ENCODE results near the gene TNFRSF21.

Gene TNFRSF21

DNA sequence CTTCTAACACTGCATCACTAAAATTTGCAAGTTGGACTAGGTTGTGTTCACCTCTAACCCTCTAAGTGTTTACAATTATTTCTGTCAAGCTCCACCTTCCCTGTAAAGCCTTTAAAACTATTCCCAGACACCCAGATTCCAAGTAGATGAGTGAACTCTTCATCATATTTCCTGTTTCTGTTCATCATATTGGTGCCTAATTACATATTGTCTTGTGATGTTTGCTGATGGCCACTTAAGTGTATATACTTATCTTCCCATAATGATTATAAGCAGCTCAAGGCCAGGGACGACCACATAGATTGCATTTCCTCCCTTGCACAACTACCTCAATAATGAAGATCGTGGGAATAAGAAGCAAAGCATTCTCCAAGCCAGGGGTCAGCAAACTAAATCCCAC is 16.8 kb downstream of the TNFRSF21 start:
- Histone ChIP-seq H2AFZ (ENCODE audit: low read depth, low read length) (no peak overlapping the region), H3K23ac (ENCODE audit: low read length in 2 of 2) (no peak overlapping the region), H2AK5ac (ENCODE audit: low read length, severe bottlenecking) (no peak overlapping the region), H2BK15ac (ENCODE audit: low read depth, poor library complexity, severe bottlenecking) (no peak overlapping the region), H3K27me3 (ENCODE audit: control insufficient read depth in 1 of 2, insufficient read depth in 1 of 2, low read length in 2 of 2) (no peaks in the 10 kb centered on the region), H3K4ac (ENCODE audit: low read depth in 1 of 2, low read length in 2 of 2) (no peak overlapping the region), H3K18ac (ENCODE audit: low read depth in 1 of 2, low read length in 2 of 2) (no peak overlapping the region), H3K9ac (ENCODE audit: low read length) (no peak overlapping the region), H3K4me1 (ENCODE audit: control insufficient read depth, insufficient read depth, low read depth, low read length) (peaks cover 12% of the 10 kb centered on the region), H2BK5ac (ENCODE audit: low read depth, low read length, poor library complexity, severe bottlenecking) (no peak overlapping the region), H3K4me3 (ENCODE audit: insufficient read depth in 1 of 2, low read depth in 1 of 2, low read length in 2 of 2) (no peak overlapping the region), H3K79me1 (replicated peaks; ENCODE audit: low read length, poor library complexity, severe bottlenecking) (peaks cover 27% of the 10 kb centered on the region), H2BK120ac (ENCODE audit: low read depth, low read length) (no peak overlapping the region), H3K36me3 (ENCODE audit: control insufficient read depth in 1 of 2, insufficient read depth in 2 of 2, low read depth in 1 of 2, low read length in 2 of 2) (no peaks in the 10 kb centered on the region), H2BK12ac (ENCODE audit: low read length in 2 of 2) (no peak overlapping the region), H3K9me3 (ENCODE audit: control insufficient read depth, low read length) (no peaks in the 10 kb centered on the region), H3K27ac (ENCODE audit: low read length, poor library complexity, severe bottlenecking) (no peak overlapping the region), H4K91ac (ENCODE audit: low read length) (no peak overlapping the region), H3K4me2 (ENCODE audit: low read length, poor library complexity, severe bottlenecking) (no peak overlapping the region), H4K8ac (ENCODE audit: low read length) (no peak overlapping the region), H3K14ac (ENCODE audit: low read length in 2 of 2) (no peak overlapping the region)
- 24% methylated on average over 2 of the region's 2 CpGs for WGBS
- peak; percentile 66 for DNase-seq

DNA sequence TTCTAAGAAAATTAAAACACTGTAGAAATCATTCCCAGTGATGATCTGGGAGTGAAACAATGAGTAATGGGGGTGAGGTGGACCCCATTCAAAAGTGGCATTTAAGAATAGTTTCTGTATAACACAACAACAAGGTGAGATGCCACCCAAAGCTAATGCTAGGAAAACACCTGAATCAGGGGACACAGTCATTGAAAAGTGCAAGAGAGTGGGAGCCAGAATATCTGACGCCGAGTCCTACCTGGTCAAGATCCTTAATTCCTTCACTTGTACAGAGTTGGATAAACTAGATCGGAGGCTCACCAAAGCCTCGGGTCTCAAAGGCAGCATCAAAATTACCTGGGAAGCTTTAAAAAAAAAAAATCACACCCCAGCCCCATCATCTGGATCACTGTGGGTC is 17.7 kb downstream of the TNFRSF21 start:
- Histone ChIP-seq H2AFZ (ENCODE audit: low read depth, low read length) (no peak overlapping the region), H2BK15ac (ENCODE audit: low read depth, poor library complexity, severe bottlenecking) (no peak overlapping the region), H2AK5ac (ENCODE audit: low read length, severe bottlenecking) (no peak overlapping the region), H3K27me3 (ENCODE audit: control insufficient read depth in 1 of 2, insufficient read depth in 1 of 2, low read length in 2 of 2) (no peaks in the 10 kb centered on the region), H3K27ac (ENCODE audit: low read length, poor library complexity, severe bottlenecking) (no peak overlapping the region), H2BK12ac (ENCODE audit: low read length in 2 of 2) (no peak overlapping the region), H4K91ac (ENCODE audit: low read length) (no peak overlapping the region), H3K9ac (ENCODE audit: low read length) (no peak overlapping the region), H3K4me2 (ENCODE audit: low read length, poor library complexity, severe bottlenecking) (no peak overlapping the region), H3K79me1 (replicated peaks; ENCODE audit: low read length, poor library complexity, severe bottlenecking) (peaks cover 25% of the 10 kb centered on the region), H3K4ac (ENCODE audit: low read depth in 1 of 2, low read length in 2 of 2) (no peak overlapping the region), H2BK5ac (ENCODE audit: low read depth, low read length, poor library complexity, severe bottlenecking) (no peak overlapping the region), H3K9me3 (ENCODE audit: control insufficient read depth, low read length) (no peaks in the 10 kb centered on the region), H3K14ac (ENCODE audit: low read length in 2 of 2) (no peak overlapping the region), H3K4me1 (ENCODE audit: control insufficient read depth, insufficient read depth, low read depth, low read length) (peaks cover 10% of the 10 kb centered on the region), H4K8ac (ENCODE audit: low read length) (no peak overlapping the region), H3K18ac (ENCODE audit: low read depth in 1 of 2, low read length in 2 of 2) (no peak overlapping the region), H2BK120ac (ENCODE audit: low read depth, low read length) (no peak overlapping the region), H3K4me3 (ENCODE audit: insufficient read depth in 1 of 2, low read depth in 1 of 2, low read length in 2 of 2) (no peak overlapping the region), H3K36me3 (ENCODE audit: control insufficient read depth in 1 of 2, insufficient read depth in 2 of 2, low read depth in 1 of 2, low read length in 2 of 2) (no peaks in the 10 kb centered on the region), H3K23ac (ENCODE audit: low read length in 2 of 2) (no peak overlapping the region)
- no peak for DNase-seq
- WGBS: 91% methylated on average over 3 of the region's 4 CpGs

DNA sequence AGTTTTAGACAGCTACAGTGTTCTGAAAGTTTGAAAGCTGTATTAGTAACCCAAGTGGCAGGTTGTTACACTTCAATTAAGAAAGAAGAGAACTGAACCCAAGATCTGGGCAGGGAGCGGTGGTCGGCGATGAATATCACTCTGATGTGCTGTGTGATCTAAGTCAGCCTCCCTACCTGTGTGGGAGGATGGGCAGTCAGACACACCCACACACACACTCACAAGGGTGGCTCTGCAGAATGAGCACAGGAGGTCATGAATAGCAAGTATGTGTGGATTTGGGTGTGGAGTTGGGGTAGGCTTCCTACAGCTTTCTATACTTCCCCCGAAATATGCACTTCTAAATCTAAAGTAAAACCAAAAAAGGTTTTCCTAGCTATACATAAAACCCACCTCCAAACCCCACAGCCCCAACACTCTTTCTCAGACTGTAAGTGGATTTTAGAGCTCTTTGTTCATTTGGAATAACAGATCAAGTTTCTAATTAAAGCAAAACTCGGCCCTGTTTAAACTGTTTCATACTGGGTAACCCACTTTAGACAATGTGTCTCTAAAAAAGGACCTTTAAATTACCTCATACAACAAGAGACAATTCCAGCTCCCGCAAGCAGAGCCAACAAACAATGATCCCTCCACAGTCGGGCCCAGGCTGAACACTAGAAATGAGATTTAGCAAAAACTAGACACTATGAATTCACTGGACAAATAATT is 19.4 kb downstream of the TNFRSF21 start:
- 89% methylated on average over 3 of the region's 7 CpGs for WGBS
- no peaks in the 10 kb centered on the region for H3K27me3 ChIP-seq (ENCODE audit: control insufficient read depth in 1 of 2, insufficient read depth in 1 of 2, low read length in 2 of 2)
- no peak overlapping the region for H3K9ac ChIP-seq (ENCODE audit: low read length)
- DNase-seq: no peak
- H4K91ac ChIP-seq (ENCODE audit: low read length): no peak overlapping the region
- H2AFZ ChIP-seq (ENCODE audit: low read depth, low read length): no peak overlapping the region
- no peak overlapping the region for H3K18ac ChIP-seq (ENCODE audit: low read depth in 1 of 2, low read length in 2 of 2)
- H3K4me2 ChIP-seq (ENCODE audit: low read length, poor library complexity, severe bottlenecking): no peak overlapping the region
- no peak overlapping the region for H2BK15ac ChIP-seq (ENCODE audit: low read depth, poor library complexity, severe bottlenecking)
- H3K4ac ChIP-seq (ENCODE audit: low read depth in 1 of 2, low read length in 2 of 2): no peak overlapping the region
- no peak overlapping the region for H4K8ac ChIP-seq (ENCODE audit: low read length)
- no peak overlapping the region for H2BK12ac ChIP-seq (ENCODE audit: low read length in 2 of 2)
- peaks cover 8 to 14% of the 10 kb centered on the region in 2 experiments for H3K36me3 ChIP-seq (ENCODE audit: control insufficient read depth in 1 of 2, insufficient read depth in 2 of 2, low read depth in 1 of 2, low read length in 2 of 2)
- H3K4me1 ChIP-seq (ENCODE audit: control insufficient read depth, insufficient read depth, low read depth, low read length): peaks cover 8% of the 10 kb centered on the region
- no peak overlapping the region for H3K27ac ChIP-seq (ENCODE audit: low read length, poor library complexity, severe bottlenecking)
- no peak overlapping the region for H2BK5ac ChIP-seq (ENCODE audit: low read depth, low read length, poor library complexity, severe bottlenecking)
- no peak overlapping the region for H2BK120ac ChIP-seq (ENCODE audit: low read depth, low read length)
- H3K9me3 ChIP-seq (ENCODE audit: control insufficient read depth, low read length): no peaks in the 10 kb centered on the region
- H3K79me1 ChIP-seq (replicated peaks; ENCODE audit: low read length, poor library complexity, severe bottlenecking): peaks cover 29% of the 10 kb centered on the region
- no peak overlapping the region for H3K4me3 ChIP-seq (ENCODE audit: insufficient read depth in 1 of 2, low read depth in 1 of 2, low read length in 2 of 2)
- H3K23ac ChIP-seq (ENCODE audit: low read length in 2 of 2): no peak overlapping the region
- H2AK5ac ChIP-seq (ENCODE audit: low read length, severe bottlenecking): no peak overlapping the region
- peak overlapping the region in 1 of 2 experiments; percentile 70 for H3K14ac ChIP-seq (ENCODE audit: low read length in 2 of 2)

DNA sequence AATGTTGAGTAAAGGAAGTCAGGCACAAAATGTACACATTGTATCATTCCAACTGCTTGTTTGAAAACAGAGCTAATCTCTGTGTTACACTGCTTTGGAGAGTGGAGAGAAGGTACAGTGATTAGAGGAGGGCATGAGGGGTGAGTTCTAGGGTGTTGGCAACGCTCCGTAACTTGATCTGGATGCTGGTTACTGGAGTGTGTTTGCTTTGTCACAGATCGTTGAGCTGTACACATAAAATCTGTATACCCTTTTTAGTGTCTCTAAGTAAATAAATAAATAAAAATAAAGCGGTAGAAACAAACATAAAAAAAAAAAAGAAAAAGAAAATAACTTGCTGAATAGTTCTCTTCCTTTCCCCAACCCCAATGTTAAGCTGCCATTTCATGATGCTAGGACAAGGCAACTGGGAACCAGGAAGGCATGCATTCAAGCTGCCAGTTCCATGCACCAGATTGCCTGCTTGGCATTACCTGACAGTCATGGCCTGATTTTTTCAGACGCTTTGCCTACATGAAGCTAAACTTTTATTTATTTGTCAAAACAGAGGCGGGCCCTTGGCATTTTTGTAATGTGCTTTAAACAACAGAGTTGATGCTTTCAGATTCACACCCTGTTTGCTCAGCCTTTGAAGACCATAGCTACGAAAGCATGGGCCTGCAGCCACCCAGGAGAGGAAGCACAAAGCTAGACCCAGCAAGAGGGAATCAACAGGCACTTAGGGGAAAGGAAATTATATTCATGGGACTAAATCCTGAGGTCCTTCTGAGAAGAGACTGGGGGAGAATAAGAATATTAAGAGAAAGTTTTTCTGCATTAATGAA is 21.2 kb downstream of the TNFRSF21 start:
- H2AK5ac ChIP-seq (ENCODE audit: low read length, severe bottlenecking): no peak overlapping the region
- no peaks in the 10 kb centered on the region for H3K9me3 ChIP-seq (ENCODE audit: control insufficient read depth, low read length)
- H3K4me1 ChIP-seq (ENCODE audit: control insufficient read depth, insufficient read depth, low read depth, low read length): peaks cover 8% of the 10 kb centered on the region
- H3K9ac ChIP-seq (ENCODE audit: low read length): no peak overlapping the region
- H3K23ac ChIP-seq (ENCODE audit: low read length in 2 of 2): no peak overlapping the region
- no peak for DNase-seq
- no peaks in the 10 kb centered on the region for H3K27me3 ChIP-seq (ENCODE audit: control insufficient read depth in 1 of 2, insufficient read depth in 1 of 2, low read length in 2 of 2)
- H2BK120ac ChIP-seq (ENCODE audit: low read depth, low read length): no peak overlapping the region
- H2BK5ac ChIP-seq (ENCODE audit: low read depth, low read length, poor library complexity, severe bottlenecking): no peak overlapping the region
- no peak overlapping the region for H2BK15ac ChIP-seq (ENCODE audit: low read depth, poor library complexity, severe bottlenecking)
- H4K91ac ChIP-seq (ENCODE audit: low read length): no peak overlapping the region
- H3K18ac ChIP-seq (ENCODE audit: low read depth in 1 of 2, low read length in 2 of 2): no peak overlapping the region
- WGBS: 88% methylated on average over 4 of the region's 7 CpGs
- no peak overlapping the region for H2AFZ ChIP-seq (ENCODE audit: low read depth, low read length)
- H3K4me2 ChIP-seq (ENCODE audit: low read length, poor library complexity, severe bottlenecking): no peak overlapping the region
- no peak overlapping the region for H3K4me3 ChIP-seq (ENCODE audit: insufficient read depth in 1 of 2, low read depth in 1 of 2, low read length in 2 of 2)
- H3K4ac ChIP-seq (ENCODE audit: low read depth in 1 of 2, low read length in 2 of 2): no peak overlapping the region
- H3K36me3 ChIP-seq (ENCODE audit: control insufficient read depth in 1 of 2, insufficient read depth in 2 of 2, low read depth in 1 of 2, low read length in 2 of 2): peaks cover 14 to 32% of the 10 kb centered on the region in 2 experiments
- no peak overlapping the region for H3K14ac ChIP-seq (ENCODE audit: low read length in 2 of 2)
- H3K79me1 ChIP-seq (replicated peaks; ENCODE audit: low read length, poor library complexity, severe bottlenecking): peaks cover 29% of the 10 kb centered on the region
- no peak overlapping the region for H3K27ac ChIP-seq (ENCODE audit: low read length, poor library complexity, severe bottlenecking)
- no peak overlapping the region for H4K8ac ChIP-seq (ENCODE audit: low read length)
- H2BK12ac ChIP-seq (ENCODE audit: low read length in 2 of 2): no peak overlapping the region

Data from mesenchymal stem cell (in vitro differentiated cells and primary cell).